Stomach (tissue), 4 donors: ENCODE measurements around the gene ANKRD23.

Source experiments
- POLR2A ChIP-seq, 4 donors: fragments of 450-650 bp; IDR thresholded peaks; one replicate each; pipeline ENCODE4 v1.6.1; 2016; ENCODE audit warnings: antibody characterized with exemption in 4 of 4, control low read depth in 2 of 4, mild to moderate bottlenecking in 1 of 4, moderate library complexity in 1 of 4
- TF ChIP-seq, protein P1 (sequence below), 7 experiments: fragments of 450-650 bp in 4 of 7; fragments of 200-600 bp in 3 of 7; sonication (generic) in 3 of 7; IDR thresholded peaks; one replicate each; pipeline ENCODE4 v1.5.1; 2016 to 2019; ENCODE audit warnings: antibody characterized with exemption in 7 of 7, control low read depth in 2 of 7, mild to moderate bottlenecking in 1 of 7

DNA sequence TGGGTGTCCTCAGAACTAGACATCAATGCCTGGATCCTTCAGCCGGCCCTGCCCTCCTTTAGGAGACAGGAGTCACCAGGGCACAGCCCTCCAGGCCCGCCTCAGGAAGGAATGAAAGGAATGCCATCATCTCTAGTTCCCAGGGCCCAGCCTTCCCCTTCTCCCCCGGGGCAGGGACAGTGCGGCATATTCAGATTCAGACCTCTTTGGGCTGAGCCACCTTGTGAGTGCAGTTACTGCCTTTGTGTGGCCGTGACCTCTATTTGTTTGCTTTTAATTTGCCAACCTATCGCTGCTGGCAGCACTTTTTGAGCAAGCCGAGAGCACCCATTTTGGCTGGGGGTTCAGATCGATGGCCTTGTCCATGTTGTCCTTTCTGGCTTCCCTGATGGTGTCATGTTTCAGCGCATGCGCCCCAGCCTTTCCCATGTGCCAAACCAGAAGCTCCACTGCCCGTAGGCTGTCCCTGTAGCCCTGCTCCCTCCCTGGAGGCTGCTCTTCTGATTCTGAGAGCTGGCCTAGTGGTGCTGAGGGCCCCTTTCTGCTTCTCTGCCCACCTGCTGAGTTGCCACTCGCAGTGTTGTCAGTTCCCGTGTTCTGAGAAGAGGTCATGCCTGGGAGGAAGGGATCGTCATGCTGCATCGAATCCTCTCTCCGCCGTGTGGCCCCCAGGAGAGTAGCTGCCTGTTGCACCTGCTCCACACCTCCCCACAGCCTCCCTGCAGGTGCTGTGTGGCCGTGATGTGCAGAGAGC is 10.9 kb downstream of the ANKRD23 start:
- TF ChIP-seq, protein P1, sequence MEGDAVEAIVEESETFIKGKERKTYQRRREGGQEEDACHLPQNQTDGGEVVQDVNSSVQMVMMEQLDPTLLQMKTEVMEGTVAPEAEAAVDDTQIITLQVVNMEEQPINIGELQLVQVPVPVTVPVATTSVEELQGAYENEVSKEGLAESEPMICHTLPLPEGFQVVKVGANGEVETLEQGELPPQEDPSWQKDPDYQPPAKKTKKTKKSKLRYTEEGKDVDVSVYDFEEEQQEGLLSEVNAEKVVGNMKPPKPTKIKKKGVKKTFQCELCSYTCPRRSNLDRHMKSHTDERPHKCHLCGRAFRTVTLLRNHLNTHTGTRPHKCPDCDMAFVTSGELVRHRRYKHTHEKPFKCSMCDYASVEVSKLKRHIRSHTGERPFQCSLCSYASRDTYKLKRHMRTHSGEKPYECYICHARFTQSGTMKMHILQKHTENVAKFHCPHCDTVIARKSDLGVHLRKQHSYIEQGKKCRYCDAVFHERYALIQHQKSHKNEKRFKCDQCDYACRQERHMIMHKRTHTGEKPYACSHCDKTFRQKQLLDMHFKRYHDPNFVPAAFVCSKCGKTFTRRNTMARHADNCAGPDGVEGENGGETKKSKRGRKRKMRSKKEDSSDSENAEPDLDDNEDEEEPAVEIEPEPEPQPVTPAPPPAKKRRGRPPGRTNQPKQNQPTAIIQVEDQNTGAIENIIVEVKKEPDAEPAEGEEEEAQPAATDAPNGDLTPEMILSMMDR (IDR thresholded peaks at IDR 0.05), result no peak
- no peak for TF ChIP-seq POLR2A (IDR thresholded peaks at IDR 0.05)
